Choroid plexus epithelial cell (primary cell): Measurements from ENCODE around the gene AMDHD1.

Source experiments
- DNase-seq: peaks from one replicate; pipeline ENCODE4 v3.0.0-alpha.2; 2010; ENCODE audit warnings: low read depth
- H3K4me3 ChIP-seq: 2 replicates; pipeline ENCODE4 v1.5.1; 2011; ENCODE audit warnings: low read depth, mild to moderate bottlenecking, control low read depth, low read length, moderate library complexity
- CTCF ChIP-seq: conservative IDR thresholded peaks from 2 replicates; pipeline ENCODE4 v1.5.1; 2011; ENCODE audit warnings: low read depth, mild to moderate bottlenecking, control low read depth, inconsistent platforms, low read length, moderate library complexity

Gene AMDHD1

DNA sequence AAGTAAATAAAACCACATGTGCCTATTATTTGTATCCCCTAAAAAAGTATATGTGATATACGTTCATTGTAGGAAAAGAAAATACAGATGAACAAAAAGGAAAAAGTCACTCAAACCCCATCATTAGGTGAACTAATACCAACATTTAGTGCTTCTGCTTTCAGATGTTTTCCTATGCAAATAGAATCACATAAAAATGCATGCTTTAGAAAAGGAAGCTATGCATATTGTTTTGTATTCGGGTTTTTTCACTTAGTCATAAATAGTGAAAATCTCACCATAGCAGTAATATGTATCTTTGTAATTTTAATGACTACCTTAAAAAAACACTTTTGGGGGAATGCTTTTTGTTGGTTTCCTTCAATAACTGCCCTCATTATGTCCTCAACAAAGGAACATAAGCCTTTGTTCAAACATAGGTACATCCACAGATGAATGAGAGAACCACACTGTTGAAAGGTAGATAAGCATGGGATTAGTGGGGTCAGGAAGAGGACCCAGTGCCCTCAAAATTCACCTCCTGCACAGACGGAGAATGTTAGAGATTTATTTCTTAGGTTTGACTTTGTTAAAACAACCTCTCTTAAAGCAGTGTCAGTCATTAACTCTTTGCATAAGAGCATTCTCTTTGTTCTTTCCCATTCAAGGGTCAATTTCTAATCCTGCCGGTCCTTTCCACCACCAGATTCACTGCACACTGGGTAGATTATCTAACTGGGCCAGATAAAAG is 6.5 kb downstream of the AMDHD1 start:
- H3K4me3 ChIP-seq, result no peak overlapping the region
- TF ChIP-seq CTCF, result no peak
- DNase-seq, result no peak

GRCh38 chr12:95951515-95951914 is 8.4 kb downstream of the AMDHD1 start:
- DNase-seq, result no peak
- TF ChIP-seq CTCF, result no peak

DNA sequence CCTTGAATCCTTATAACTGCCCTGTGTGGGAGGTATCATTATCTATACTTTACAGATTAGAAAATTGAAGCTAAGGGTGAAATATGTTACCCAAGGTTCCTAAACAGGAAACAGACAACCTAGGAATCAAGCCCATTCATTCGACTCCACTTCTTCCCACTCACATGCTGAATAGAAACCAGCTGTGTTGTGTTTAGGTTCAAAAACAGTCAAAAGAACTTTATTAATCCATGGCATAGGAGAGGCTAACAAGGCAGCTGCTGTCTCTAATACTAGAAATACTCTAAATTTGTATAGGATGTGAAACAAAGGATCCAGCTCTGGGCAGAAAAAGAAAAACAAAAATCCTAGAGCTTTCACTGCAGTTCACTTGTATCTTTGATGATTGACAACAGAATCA is 9.9 kb downstream of the AMDHD1 start:
- H3K4me3 ChIP-seq, result no peak overlapping the region
- no peak for DNase-seq
- no peak for TF ChIP-seq CTCF

More at GRCh38 chr12:95951515-95951914, 8.4 kb downstream of the AMDHD1 start:
- no peak overlapping the region for H3K4me3 ChIP-seq

- no peak for TF ChIP-seq CTCF
- DNase-seq, result no peak
- H3K4me3 ChIP-seq, result no peak overlapping the region
These were observed 12.5 kb downstream of the AMDHD1 start for GRCh38 chr12:95955549-95956159.

DNA sequence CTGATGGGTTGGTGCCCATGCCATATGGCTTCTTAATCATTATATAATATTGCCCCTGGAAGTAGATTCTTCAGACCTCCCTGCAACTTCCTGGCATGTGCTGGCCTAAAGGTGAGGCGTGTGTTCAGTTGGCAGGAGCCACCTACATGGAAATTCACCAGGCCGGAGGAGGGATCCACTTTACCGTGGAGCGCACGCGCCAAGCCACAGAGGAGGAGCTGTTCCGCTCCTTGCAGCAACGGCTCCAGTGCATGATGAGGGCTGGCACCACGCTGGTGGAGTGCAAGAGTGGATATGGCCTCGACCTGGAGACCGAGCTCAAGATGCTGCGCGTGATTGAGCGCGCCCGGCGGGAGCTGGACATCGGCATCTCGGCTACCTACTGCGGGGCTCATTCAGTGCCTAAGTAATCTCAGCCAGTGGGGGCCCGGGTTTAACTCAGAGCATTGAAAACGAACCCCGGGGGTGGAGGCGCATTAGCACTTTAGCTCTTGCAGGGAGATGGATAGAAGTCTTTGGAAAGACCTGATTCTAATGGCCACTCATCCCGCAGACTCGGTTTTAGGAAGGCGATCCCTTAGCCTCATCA is 13.5 kb downstream of the AMDHD1 start:
- no peak overlapping the region for H3K4me3 ChIP-seq
- TF ChIP-seq CTCF, result no peak
- DNase-seq, result no peak

- H3K4me3 ChIP-seq, result no peak overlapping the region
- DNase-seq, result peak; percentile 34
- TF ChIP-seq CTCF, result peak; percentile 29
These were observed 16.0 kb downstream of the AMDHD1 start for GRCh38 chr12:95959107-95959506.
